HepG2 (cell line): ENCODE results near the gene NDUFB10. TPM values are rescaled to one million over a fixed set of nuclear protein-coding genes. Genes with fewer than 3 reads are reported as not detected.

ENCODE experiments used
- HHEX ChIP-seq: IDR thresholded peaks from 2 replicates; pipeline ENCODE4 v1.6.1; 2016; ENCODE audit warnings: control low read depth
- KDM4B ChIP-seq: sonication (generic); formaldehyde crosslinking; IDR thresholded peaks from 2 replicates; pipeline ENCODE4 v1.4.0; 2020; ENCODE audit warnings: missing genetic modification reagents
- MIER2 ChIP-seq: IDR thresholded peaks from 2 replicates; pipeline ENCODE4 v1.6.1; 2016; ENCODE audit warnings: missing biosample characterization, missing genetic modification reagents
- RXRB ChIP-seq: IDR thresholded peaks from 2 replicates; pipeline ENCODE4 v1.6.1; 2016; ENCODE audit warnings: borderline replicate concordance, missing genetic modification reagents, missing compliant biosample characterization
- SAP130 ChIP-seq: IDR thresholded peaks from 2 replicates; pipeline ENCODE4 v1.6.1; 2016; ENCODE audit warnings: low read depth
- THYN1 ChIP-seq: sonication (generic); formaldehyde crosslinking; IDR thresholded peaks from 2 replicates; pipeline ENCODE4 v1.8.1; 2023; ENCODE audit warnings: low read depth, mild to moderate bottlenecking, moderate library complexity, missing genetic modification reagents, borderline replicate concordance
- ZNF274 ChIP-seq: sonication (generic); formaldehyde crosslinking; IDR thresholded peaks from 2 replicates; pipeline ENCODE4 v1.5.1; 2020; ENCODE audit warnings: mild to moderate bottlenecking, missing genetic modification reagents
- ZNF3 ChIP-seq: IDR thresholded peaks from 2 replicates; pipeline ENCODE4 v1.7.0; 2017; ENCODE audit warnings: inconsistent platforms
- ZNF30 ChIP-seq: sonication (generic); formaldehyde crosslinking; IDR thresholded peaks from 2 replicates; pipeline ENCODE4 v1.5.0; 2020; ENCODE audit warnings: mild to moderate bottlenecking, missing genetic modification reagents
- ZNF557 ChIP-seq: sonication (generic); formaldehyde crosslinking; IDR thresholded peaks from 2 replicates; pipeline ENCODE4 v1.4.0; 2020; ENCODE audit warnings: missing genetic modification reagents
- ZNF614 ChIP-seq: IDR thresholded peaks from 2 replicates; pipeline ENCODE4 v1.6.1; 2018; ENCODE audit warnings: missing biosample characterization, missing genetic modification reagents, inconsistent platforms, borderline replicate concordance
- ZNF678 ChIP-seq: sonication (generic); formaldehyde crosslinking; IDR thresholded peaks from 2 replicates; pipeline ENCODE4 v1.4.0; 2020; ENCODE audit warnings: mild to moderate bottlenecking, missing genetic modification reagents
- ZNF749 ChIP-seq: sonication (generic); formaldehyde crosslinking; IDR thresholded peaks from 2 replicates; pipeline ENCODE4 v1.8.0; 2022; ENCODE audit warnings: mild to moderate bottlenecking, missing genetic modification reagents, moderate library complexity, borderline replicate concordance
- ZNF776 ChIP-seq: sonication (generic); formaldehyde crosslinking; IDR thresholded peaks from 2 replicates; pipeline ENCODE4 v1.4.0; 2020; ENCODE audit warnings: mild to moderate bottlenecking, missing genetic modification reagents
- polyA plus RNA-seq, 8 experiments: library from polyadenylated mRNA; depleted of rRNA in 3 of 8; stranded (reverse) in 7 of 8; unstranded in 1 of 8; fragments of >200 nt; fragmentation: Illumina TruSeq in 4 of 8; extraction: Trizol in 4 of 8; gene quantifications; 2 replicates each; pipeline versions ENCODE4 v1.2.1 to v1.2.3, GENCODE V29; 2011 to 2016; ENCODE audit warnings: low read depth in 4 of 8, missing spikeins in 1 of 8, mixed read lengths in 1 of 8; ENCODE audit not compliant: insufficient read depth in 1 of 8
- total RNA-seq, 5 experiments: library from RNA; depleted of rRNA; stranded (reverse); fragments of >200 nt; fragmentation: Illumina TruSeq; extraction: Trizol; gene quantifications; 2 replicates each; pipeline ENCODE4 v1.2.3, GENCODE V29; 2016; ENCODE audit warnings: low read depth in 1 of 5
- TF ChIP-seq, protein P1 (sequence below): IDR thresholded peaks from 2 replicates; pipeline ENCODE4 v1.6.1; 2018; ENCODE audit warnings: missing genetic modification reagents
- TF ChIP-seq, protein P2 (sequence below): sonication (generic); formaldehyde crosslinking; IDR thresholded peaks from 2 replicates; pipeline ENCODE4 v1.4.0; 2020; ENCODE audit warnings: missing genetic modification reagents, borderline replicate concordance
- TF ChIP-seq, protein P3 (sequence below): sonication (generic); formaldehyde crosslinking; IDR thresholded peaks from 2 replicates; pipeline ENCODE4 v1.5.1; 2020; ENCODE audit warnings: missing genetic modification reagents, mild to moderate bottlenecking, borderline replicate concordance
- TF ChIP-seq, protein P4 (sequence below), 2 experiments: sonication (generic) in 1 of 2; formaldehyde crosslinking in 1 of 2; IDR thresholded peaks; 2 replicates each; pipeline versions ENCODE4 v1.4.0 to v1.6.1; 2018 to 2020; ENCODE audit warnings: missing genetic modification reagents in 2 of 2, borderline replicate concordance in 1 of 2, low read depth in 1 of 2, mild to moderate bottlenecking in 1 of 2, missing biosample characterization in 1 of 2
- TF ChIP-seq, protein P5 (sequence below): sonication (generic); formaldehyde crosslinking; IDR thresholded peaks from 2 replicates; pipeline ENCODE4 v1.8.0; 2022; ENCODE audit warnings: missing genetic modification reagents, mild to moderate bottlenecking, moderate library complexity, borderline replicate concordance

NDUFB10 gene
- total and polyA plus RNA-seq, 2 of the 13 experiments (the other 11 are each of a cell fraction or from before 2014, with no cell fraction given): 68.6 to 157 TPM

DNA sequence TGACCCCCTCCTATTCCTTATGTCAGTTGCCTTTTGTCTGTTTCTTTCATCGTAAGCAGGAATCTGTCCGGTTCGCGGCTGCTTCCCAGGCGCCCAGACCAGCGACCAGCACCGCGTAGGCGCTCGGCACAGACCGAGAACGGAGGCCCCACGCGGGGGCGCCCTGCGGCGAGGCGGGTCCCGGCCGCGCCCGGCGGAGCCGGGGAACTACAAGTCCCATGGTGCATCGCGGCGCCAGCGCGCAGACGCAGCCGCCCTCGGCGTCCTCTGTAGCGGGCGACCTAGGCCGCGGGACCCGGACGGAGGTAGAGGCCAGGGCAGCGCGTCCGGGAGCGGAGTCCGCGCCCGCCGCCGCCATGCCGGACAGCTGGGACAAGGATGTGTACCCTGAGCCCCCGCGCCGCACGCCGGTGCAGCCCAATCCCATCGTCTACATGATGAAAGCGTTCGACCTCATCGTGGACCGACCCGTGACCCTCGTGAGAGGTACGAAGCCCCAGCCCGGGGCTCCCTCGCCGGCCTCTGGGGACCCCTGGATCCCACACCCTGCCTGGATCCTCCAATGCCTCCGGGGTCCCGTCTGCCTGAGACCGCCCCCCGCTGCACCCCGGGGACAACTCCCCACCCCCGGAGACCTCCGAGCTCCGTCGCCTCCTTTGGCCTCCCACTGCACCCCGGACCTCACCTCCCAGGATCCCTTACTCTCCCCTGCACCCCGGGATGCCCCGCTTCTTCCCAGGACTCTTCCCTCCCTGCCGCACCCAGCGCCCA, at the start of gene NDUFB10 (continued):
- TF ChIP-seq SAP130: peak; percentile 88
- TF ChIP-seq THYN1 (CRISPR knock-in tag): no peak
- TF ChIP-seq ZNF678 (CRISPR knock-in tag): no peak
- TF ChIP-seq ZNF274: peak; percentile 80; the same call in 1 of the 2 replicates
- peak; percentile 91 for TF ChIP-seq ZNF776 (CRISPR knock-in tag)
- TF ChIP-seq KDM4B: no peak
- TF ChIP-seq MIER2: no peak
- TF ChIP-seq, protein P1, sequence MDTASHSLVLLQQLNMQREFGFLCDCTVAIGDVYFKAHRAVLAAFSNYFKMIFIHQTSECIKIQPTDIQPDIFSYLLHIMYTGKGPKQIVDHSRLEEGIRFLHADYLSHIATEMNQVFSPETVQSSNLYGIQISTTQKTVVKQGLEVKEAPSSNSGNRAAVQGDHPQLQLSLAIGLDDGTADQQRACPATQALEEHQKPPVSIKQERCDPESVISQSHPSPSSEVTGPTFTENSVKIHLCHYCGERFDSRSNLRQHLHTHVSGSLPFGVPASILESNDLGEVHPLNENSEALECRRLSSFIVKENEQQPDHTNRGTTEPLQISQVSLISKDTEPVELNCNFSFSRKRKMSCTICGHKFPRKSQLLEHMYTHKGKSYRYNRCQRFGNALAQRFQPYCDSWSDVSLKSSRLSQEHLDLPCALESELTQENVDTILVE (CRISPR knock-in tag): peak; percentile 56; the same call in 1 of the 2 replicates
- TF ChIP-seq ZNF557 (CRISPR knock-in tag): no peak
- no peak for TF ChIP-seq ZNF3 (CRISPR knock-in tag)
- TF ChIP-seq RXRB: peak; percentile 39; the same call in 1 of the 2 replicates
- peak; percentile 85 for TF ChIP-seq ZNF614 (CRISPR knock-in tag)
- TF ChIP-seq, protein P2, sequence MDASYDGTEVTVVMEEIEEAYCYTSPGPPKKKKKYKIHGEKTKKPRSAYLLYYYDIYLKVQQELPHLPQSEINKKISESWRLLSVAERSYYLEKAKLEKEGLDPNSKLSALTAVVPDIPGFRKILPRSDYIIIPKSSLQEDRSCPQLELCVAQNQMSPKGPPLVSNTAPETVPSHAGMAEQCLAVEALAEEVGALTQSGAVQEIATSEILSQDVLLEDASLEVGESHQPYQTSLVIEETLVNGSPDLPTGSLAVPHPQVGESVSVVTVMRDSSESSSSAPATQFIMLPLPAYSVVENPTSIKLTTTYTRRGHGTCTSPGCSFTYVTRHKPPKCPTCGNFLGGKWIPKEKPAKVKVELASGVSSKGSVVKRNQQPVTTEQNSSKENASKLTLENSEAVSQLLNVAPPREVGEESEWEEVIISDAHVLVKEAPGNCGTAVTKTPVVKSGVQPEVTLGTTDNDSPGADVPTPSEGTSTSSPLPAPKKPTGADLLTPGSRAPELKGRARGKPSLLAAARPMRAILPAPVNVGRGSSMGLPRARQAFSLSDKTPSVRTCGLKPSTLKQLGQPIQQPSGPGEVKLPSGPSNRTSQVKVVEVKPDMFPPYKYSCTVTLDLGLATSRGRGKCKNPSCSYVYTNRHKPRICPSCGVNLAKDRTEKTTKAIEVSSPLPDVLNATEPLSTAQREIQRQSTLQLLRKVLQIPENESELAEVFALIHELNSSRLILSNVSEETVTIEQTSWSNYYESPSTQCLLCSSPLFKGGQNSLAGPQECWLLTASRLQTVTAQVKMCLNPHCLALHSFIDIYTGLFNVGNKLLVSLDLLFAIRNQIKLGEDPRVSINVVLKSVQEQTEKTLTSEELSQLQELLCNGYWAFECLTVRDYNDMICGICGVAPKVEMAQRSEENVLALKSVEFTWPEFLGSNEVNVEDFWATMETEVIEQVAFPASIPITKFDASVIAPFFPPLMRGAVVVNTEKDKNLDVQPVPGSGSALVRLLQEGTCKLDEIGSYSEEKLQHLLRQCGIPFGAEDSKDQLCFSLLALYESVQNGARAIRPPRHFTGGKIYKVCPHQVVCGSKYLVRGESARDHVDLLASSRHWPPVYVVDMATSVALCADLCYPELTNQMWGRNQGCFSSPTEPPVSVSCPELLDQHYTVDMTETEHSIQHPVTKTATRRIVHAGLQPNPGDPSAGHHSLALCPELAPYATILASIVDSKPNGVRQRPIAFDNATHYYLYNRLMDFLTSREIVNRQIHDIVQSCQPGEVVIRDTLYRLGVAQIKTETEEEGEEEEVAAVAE: peak; percentile 81
- TF ChIP-seq, protein P3, sequence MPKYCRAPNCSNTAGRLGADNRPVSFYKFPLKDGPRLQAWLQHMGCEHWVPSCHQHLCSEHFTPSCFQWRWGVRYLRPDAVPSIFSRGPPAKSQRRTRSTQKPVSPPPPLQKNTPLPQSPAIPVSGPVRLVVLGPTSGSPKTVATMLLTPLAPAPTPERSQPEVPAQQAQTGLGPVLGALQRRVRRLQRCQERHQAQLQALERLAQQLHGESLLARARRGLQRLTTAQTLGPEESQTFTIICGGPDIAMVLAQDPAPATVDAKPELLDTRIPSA (CRISPR knock-in tag): no peak
- no peak for TF ChIP-seq ZNF30 (CRISPR knock-in tag)
- TF ChIP-seq, protein P4, sequence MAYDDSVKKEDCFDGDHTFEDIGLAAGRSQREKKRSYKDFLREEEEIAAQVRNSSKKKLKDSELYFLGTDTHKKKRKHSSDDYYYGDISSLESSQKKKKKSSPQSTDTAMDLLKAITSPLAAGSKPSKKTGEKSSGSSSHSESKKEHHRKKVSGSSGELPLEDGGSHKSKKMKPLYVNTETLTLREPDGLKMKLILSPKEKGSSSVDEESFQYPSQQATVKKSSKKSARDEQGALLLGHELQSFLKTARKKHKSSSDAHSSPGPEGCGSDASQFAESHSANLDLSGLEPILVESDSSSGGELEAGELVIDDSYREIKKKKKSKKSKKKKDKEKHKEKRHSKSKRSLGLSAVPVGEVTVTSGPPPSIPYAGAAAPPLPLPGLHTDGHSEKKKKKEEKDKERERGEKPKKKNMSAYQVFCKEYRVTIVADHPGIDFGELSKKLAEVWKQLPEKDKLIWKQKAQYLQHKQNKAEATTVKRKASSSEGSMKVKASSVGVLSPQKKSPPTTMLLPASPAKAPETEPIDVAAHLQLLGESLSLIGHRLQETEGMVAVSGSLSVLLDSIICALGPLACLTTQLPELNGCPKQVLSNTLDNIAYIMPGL (CRISPR knock-in tag; IDR thresholded peaks at IDR 0.05; ENCODE audit: borderline replicate concordance in 1 of 2, low read depth in 1 of 2): peak; percentile 92
- TF ChIP-seq, protein P5, sequence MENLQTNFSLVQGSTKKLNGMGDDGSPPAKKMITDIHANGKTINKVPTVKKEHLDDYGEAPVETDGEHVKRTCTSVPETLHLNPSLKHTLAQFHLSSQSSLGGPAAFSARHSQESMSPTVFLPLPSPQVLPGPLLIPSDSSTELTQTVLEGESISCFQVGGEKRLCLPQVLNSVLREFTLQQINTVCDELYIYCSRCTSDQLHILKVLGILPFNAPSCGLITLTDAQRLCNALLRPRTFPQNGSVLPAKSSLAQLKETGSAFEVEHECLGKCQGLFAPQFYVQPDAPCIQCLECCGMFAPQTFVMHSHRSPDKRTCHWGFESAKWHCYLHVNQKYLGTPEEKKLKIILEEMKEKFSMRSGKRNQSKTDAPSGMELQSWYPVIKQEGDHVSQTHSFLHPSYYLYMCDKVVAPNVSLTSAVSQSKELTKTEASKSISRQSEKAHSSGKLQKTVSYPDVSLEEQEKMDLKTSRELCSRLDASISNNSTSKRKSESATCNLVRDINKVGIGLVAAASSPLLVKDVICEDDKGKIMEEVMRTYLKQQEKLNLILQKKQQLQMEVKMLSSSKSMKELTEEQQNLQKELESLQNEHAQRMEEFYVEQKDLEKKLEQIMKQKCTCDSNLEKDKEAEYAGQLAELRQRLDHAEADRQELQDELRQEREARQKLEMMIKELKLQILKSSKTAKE (CRISPR knock-in tag): no peak
- no peak for TF ChIP-seq HHEX
- TF ChIP-seq ZNF749 (CRISPR knock-in tag): no peak
